Subcutaneous preadipocyte (primary cell): Measurements from ENCODE around the gene FOXS1. TPM values are rescaled to one million over a fixed set of nuclear protein-coding genes. Genes with fewer than 3 reads are reported as not detected.

Source experiments
- small RNA-seq: library from RNA; depleted of rRNA; stranded (forward); fragments of <200 nt; gene quantifications from one replicate; pipeline ENCODE3, GENCODE V24; 2012
- total RNA-seq: library from RNA; depleted of rRNA; stranded (reverse); fragments of >200 nt; gene quantifications from 2 replicates; pipeline ENCODE4 v1.2.3, GENCODE V29; 2012

FOXS1 gene
- not detected in 2 replicates for total RNA-seq

DNA sequence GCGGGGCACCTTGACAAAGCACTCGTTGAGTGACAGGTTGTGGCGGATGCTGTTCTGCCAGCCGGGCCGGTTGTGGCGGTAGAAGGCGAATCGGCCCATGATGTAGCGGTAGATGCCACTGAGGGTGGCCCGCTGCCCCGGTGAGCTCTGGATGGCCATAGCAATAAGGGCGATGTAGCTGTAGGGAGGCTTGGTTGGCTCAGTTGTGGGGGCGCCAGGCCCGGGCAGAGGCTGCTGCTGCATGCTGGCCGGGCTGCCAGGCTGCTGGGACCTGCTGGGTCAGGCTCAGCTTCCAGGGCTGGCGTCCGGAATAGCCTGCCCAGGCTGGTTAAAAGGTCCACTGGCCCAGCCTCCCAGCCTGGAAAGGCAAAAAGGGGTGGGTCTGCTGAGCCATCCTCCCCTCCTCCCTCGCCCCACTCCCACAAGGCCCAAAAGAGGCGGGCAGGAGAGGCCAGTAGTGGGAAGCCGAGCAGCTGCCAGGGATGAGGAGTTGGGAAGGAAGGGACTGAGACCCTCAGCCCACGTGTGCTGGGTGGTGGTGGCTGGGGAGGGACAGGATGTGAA is at the start of gene FOXS1:
FOXS1 (minus strand) TSS at position 305 of the 564 bp plus-strand sequence; CDS start at position 243, 62 bp downstream.

GRCh38 chr20:31869942-31870725 is 24.7 kb upstream of the FOXS1 start, which contains the start of the genes DUSP15 and TTLL9:
Gene DUSP15, minus strand, starts transcription at chr20:31870527. Its CDS starts 190 bp downstream, at chr20:31870337.
Gene TTLL9, plus strand, starts transcription at chr20:31870634. Its CDS starts 493 bp downstream, at chr20:31871127.

DNA sequence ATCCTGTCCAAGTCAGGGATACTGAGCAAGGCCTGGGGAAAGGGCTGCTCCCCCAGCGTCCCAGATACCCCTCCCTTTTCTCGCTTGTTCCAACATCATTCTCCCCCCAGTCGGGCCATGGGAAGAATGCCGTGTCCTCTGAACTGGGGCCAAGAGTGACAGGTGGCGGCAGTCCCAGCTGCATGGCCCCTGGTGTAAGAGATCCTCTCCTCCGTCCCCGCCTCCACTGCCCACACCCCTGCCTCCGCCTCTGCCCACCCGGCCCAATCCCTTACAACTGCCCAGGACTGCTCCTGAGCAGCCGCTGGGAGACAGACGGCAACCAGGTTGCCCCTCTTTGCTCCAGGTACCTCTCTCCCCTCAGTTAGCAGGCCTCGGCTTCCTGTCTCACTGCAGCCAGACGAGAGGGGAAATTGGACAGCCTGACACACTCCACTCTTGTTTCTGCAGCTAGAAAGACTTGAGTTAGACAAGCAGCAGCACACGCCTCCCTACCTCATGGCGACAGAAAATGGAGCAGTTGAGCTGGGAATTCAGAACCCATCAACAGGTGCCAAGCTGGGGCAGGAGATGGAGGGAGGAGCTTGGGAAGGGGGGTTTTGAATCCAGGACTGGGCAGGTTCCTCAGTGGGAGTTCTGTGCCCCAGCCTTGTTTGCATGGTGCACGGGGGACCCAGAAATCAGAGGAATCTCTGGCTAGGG is 26.2 kb downstream of the FOXS1 start, which contains the start of gene MYLK2:
MYLK2 (plus strand) TSS at position 274 of the 702 bp plus-strand sequence; CDS start at position 499, 225 bp downstream.

Small RNA genes within 50 kb of the gene (small RNA-seq; reads per million reads assigned to genes)
- not detected for gene AL160175.1

Other genes with a start within 250 kb of the FOXS1 start
- gene ID1, start 240.3 kb downstream of the FOXS1 start, total RNA-seq, result 54.2 and 75.0 TPM in 2 replicates
- gene COX4I2, start 207.7 kb downstream of the FOXS1 start, total RNA-seq, result not detected in 2 replicates
- 159 and 215 TPM in 2 replicates for gene BCL2L1, start 122.7 kb downstream of the FOXS1 start, total RNA-seq
- gene TPX2, start 106.3 kb downstream of the FOXS1 start, total RNA-seq, result 57.7 and 99.1 TPM in 2 replicates
- gene MYLK2, start 26.2 kb downstream of the FOXS1 start, total RNA-seq, result 0.37 and 0.39 TPM in 2 replicates
- gene DUSP15, start 24.9 kb upstream of the FOXS1 start, total RNA-seq, result not detected in 2 replicates
- gene TTLL9, start 25.0 kb upstream of the FOXS1 start, total RNA-seq, result not detected in 2 replicates
- gene PDRG1, start 106.4 kb upstream of the FOXS1 start, total RNA-seq, result 1.1 and 1.6 TPM in 2 replicates
- not detected in 2 replicates for gene XKR7, start 122.5 kb upstream of the FOXS1 start, total RNA-seq
- gene CCM2L, start 164.8 kb upstream of the FOXS1 start, total RNA-seq, result not detected in 2 replicates
- gene HCK, start 206.6 kb upstream of the FOXS1 start, total RNA-seq, result not detected in 2 replicates